ENCODE results near the gene AFF1.
A peak's percentile ranks its signal among the peaks of the same experiment; 100 is the strongest.

AFF1 gene

DNA sequence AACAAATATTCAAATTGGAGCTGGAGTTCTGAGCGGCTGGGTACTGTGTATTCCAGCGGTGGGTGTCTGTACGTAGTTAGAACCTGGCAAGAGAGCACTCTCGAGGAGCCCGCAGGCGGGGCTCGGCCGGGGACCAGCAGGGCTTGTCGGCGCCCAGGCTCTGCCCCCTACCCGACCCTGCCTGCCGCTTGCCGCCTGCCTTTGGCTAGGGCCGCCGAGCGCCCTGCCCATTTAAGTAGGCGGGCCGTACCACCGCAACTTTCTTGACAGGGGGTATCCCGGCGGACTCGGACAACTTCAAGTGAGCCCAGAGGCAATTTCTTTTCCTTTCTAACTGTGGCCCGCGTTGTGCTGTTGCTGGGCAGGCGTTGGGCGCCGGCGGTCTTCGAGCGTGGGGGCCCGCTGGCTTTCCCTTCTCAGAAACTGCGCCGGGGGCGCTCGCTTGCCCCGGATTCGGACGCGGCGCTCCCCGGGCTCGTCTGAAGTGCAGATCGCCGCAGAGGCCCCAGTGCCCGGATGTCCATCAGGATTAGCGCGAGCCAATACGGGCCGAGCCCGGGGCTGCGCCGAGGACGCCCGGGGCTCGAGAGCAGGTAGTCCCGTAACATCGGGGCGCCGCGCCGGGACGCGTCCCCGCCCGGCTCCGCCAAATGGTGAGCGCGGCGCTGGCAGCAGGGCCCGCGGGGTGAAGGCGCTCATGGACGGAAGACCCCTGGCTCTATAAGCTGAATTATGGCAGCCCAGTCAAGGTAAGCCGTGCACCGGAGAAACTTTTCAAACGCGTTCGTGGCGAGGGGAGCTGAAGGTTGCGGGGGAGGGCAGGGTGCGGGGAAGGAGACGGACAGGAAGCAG, 72.1 kb downstream of the AFF1 start:
- Histone ChIP-seq H2BK5ac (ENCODE audit: low read length) (peak overlapping the region; percentile 83), H2BK15ac (ENCODE audit: low read length) (peak overlapping the region; percentile 99), H3K79me1 (ENCODE audit: low read depth, low read length) (no peaks in the 10 kb centered on the region), H4K91ac (ENCODE audit: low read depth, low read length, poor library complexity) (peak overlapping the region; percentile 61), H3K36me3 (replicated peaks in 1 of 2; ENCODE audit: control insufficient read depth in 2 of 2, insufficient read depth in 2 of 2, low read length in 2 of 2) (no peaks in the 10 kb centered on the region), H3K9me3 (replicated peaks in 1 of 2; ENCODE audit: control insufficient read depth in 2 of 2, insufficient read depth in 1 of 2, low read depth in 1 of 2, low read length in 2 of 2) (no peaks in the 10 kb centered on the region), H3K27ac (replicated peaks; ENCODE audit: low read length) (peak overlapping the region; percentile 98), H3K4me1 (ENCODE audit: control insufficient read depth in 2 of 2, insufficient read depth in 1 of 2, low read depth in 1 of 2, low read length in 2 of 2) (peaks cover 20 to 21% of the 10 kb centered on the region in 2 donors), H3K14ac (ENCODE audit: low read length) (peak overlapping the region; percentile 96), H3K27me3 (ENCODE audit: control insufficient read depth in 3 of 3, insufficient read depth in 3 of 3, low read depth in 1 of 3, low read length in 3 of 3) (no peaks in the 10 kb centered on the region), H3K23ac (ENCODE audit: low read depth, low read length, poor library complexity) (peak overlapping the region; percentile 98), H2AK5ac (ENCODE audit: low read depth, low read length) (no peak overlapping the region), H2AFZ (ENCODE audit: low read length) (peak overlapping the region; percentile 97), H2BK12ac (ENCODE audit: low read length) (no peak overlapping the region), H3K4me3 (ENCODE audit: low read length in 2 of 2) (peak overlapping the region; percentile 69 to 96), H3K9ac (ENCODE audit: low read depth, low read length, poor library complexity) (peak overlapping the region; percentile 94), H2BK120ac (ENCODE audit: low read depth, low read length) (no peak overlapping the region), H3K18ac (ENCODE audit: low read length) (peak overlapping the region; percentile 99), H4K8ac (ENCODE audit: low read depth, low read length) (no peak overlapping the region), H3K4ac (ENCODE audit: low read length) (no peak overlapping the region), H3K4me2 (ENCODE audit: insufficient read depth, low read length, poor library complexity, severe bottlenecking) (peak overlapping the region; percentile 67)
- DNase-seq (ENCODE audit: low spot score), result peak; percentile 97
- WGBS, 2 donors (ENCODE audit: extremely low coverage in 2 of 2, insufficient read length in 2 of 2, insufficient replicate concordance in 1 of 2), result no CpG with 5 or more reads among the region's 82 CpGs

- peak overlapping the region; percentile 98 for H3K27ac ChIP-seq (replicated peaks; ENCODE audit: low read length)
- peaks cover 13 to 21% of the 10 kb centered on the region in 2 donors for H3K4me1 ChIP-seq (ENCODE audit: control insufficient read depth in 2 of 2, insufficient read depth in 1 of 2, low read depth in 1 of 2, low read length in 2 of 2)
- H2BK5ac ChIP-seq (ENCODE audit: low read length), result peak overlapping the region; percentile 83
- H3K9me3 ChIP-seq (replicated peaks in 1 of 2; ENCODE audit: control insufficient read depth in 2 of 2, insufficient read depth in 1 of 2, low read depth in 1 of 2, low read length in 2 of 2), result no peaks in the 10 kb centered on the region
- no peaks in the 10 kb centered on the region for H3K36me3 ChIP-seq (replicated peaks in 1 of 2; ENCODE audit: control insufficient read depth in 2 of 2, insufficient read depth in 2 of 2, low read length in 2 of 2)
- no peaks in the 10 kb centered on the region for H3K27me3 ChIP-seq (ENCODE audit: control insufficient read depth in 3 of 3, insufficient read depth in 3 of 3, low read depth in 1 of 3, low read length in 3 of 3)
- H2BK15ac ChIP-seq (ENCODE audit: low read length), result peak overlapping the region; percentile 99
- no peak overlapping the region for H4K8ac ChIP-seq (ENCODE audit: low read depth, low read length)
- H3K4me2 ChIP-seq (ENCODE audit: insufficient read depth, low read length, poor library complexity, severe bottlenecking), result peak overlapping the region; percentile 67
- H3K79me1 ChIP-seq (ENCODE audit: low read depth, low read length), result no peaks in the 10 kb centered on the region
- H4K91ac ChIP-seq (ENCODE audit: low read depth, low read length, poor library complexity), result peak overlapping the region; percentile 61
- peak overlapping the region; percentile 99 for H3K18ac ChIP-seq (ENCODE audit: low read length)
- H2AFZ ChIP-seq (ENCODE audit: low read length), result peak overlapping the region; percentile 97
- no peak overlapping the region for H2BK120ac ChIP-seq (ENCODE audit: low read depth, low read length)
- H3K4ac ChIP-seq (ENCODE audit: low read length), result no peak overlapping the region
- H3K23ac ChIP-seq (ENCODE audit: low read depth, low read length, poor library complexity), result peak overlapping the region; percentile 98
- H2BK12ac ChIP-seq (ENCODE audit: low read length), result no peak overlapping the region
- H3K9ac ChIP-seq (ENCODE audit: low read depth, low read length, poor library complexity), result peak overlapping the region; percentile 94
- WGBS, 2 donors (ENCODE audit: extremely low coverage in 2 of 2, insufficient read length in 2 of 2, insufficient replicate concordance in 1 of 2), result no CpG with 5 or more reads among the region's 22 CpGs
- H3K4me3 ChIP-seq (ENCODE audit: low read length in 2 of 2), result peak overlapping the region; percentile 69 to 96
- no peak overlapping the region for H3K14ac ChIP-seq (ENCODE audit: low read length)
- DNase-seq (ENCODE audit: low spot score), result peak; percentile 58
- no peak overlapping the region for H2AK5ac ChIP-seq (ENCODE audit: low read depth, low read length)
Measured at GRCh38 chr4:87007528-87008446, 73.0 kb downstream of the AFF1 start.

- Histone ChIP-seq H3K18ac (ENCODE audit: low read length) (no peak overlapping the region), H3K4me1 (ENCODE audit: control insufficient read depth in 2 of 2, insufficient read depth in 1 of 2, low read depth in 1 of 2, low read length in 2 of 2) (peaks cover 13 to 21% of the 10 kb centered on the region in 2 donors), H4K91ac (ENCODE audit: low read depth, low read length, poor library complexity) (no peak overlapping the region), H3K27me3 (ENCODE audit: control insufficient read depth in 3 of 3, insufficient read depth in 3 of 3, low read depth in 1 of 3, low read length in 3 of 3) (no peaks in the 10 kb centered on the region), H3K9ac (ENCODE audit: low read depth, low read length, poor library complexity) (no peak overlapping the region), H3K4me2 (ENCODE audit: insufficient read depth, low read length, poor library complexity, severe bottlenecking) (no peak overlapping the region), H3K79me1 (ENCODE audit: low read depth, low read length) (no peaks in the 10 kb centered on the region), H2BK5ac (ENCODE audit: low read length) (no peak overlapping the region), H4K8ac (ENCODE audit: low read depth, low read length) (no peak overlapping the region), H3K14ac (ENCODE audit: low read length) (no peak overlapping the region), H3K27ac (replicated peaks; ENCODE audit: low read length) (no peak overlapping the region), H2BK120ac (ENCODE audit: low read depth, low read length) (no peak overlapping the region), H2BK12ac (ENCODE audit: low read length) (no peak overlapping the region), H3K23ac (ENCODE audit: low read depth, low read length, poor library complexity) (no peak overlapping the region), H2BK15ac (ENCODE audit: low read length) (no peak overlapping the region), H2AK5ac (ENCODE audit: low read depth, low read length) (no peak overlapping the region), H2AFZ (ENCODE audit: low read length) (no peak overlapping the region), H3K4ac (ENCODE audit: low read length) (no peak overlapping the region), H3K36me3 (replicated peaks in 1 of 2; ENCODE audit: control insufficient read depth in 2 of 2, insufficient read depth in 2 of 2, low read length in 2 of 2) (no peaks in the 10 kb centered on the region), H3K9me3 (replicated peaks in 1 of 2; ENCODE audit: control insufficient read depth in 2 of 2, insufficient read depth in 1 of 2, low read depth in 1 of 2, low read length in 2 of 2) (no peaks in the 10 kb centered on the region), H3K4me3 (ENCODE audit: low read length in 2 of 2) (peak overlapping the region in 1 of 2 donors; percentile 3)
- no peak for DNase-seq (ENCODE audit: low spot score)
- WGBS, 2 donors (ENCODE audit: extremely low coverage in 2 of 2, insufficient read length in 2 of 2, insufficient replicate concordance in 1 of 2), result no CpG with 5 or more reads among the region's 2 CpGs
Measured at GRCh38 chr4:87009095-87009648, 74.4 kb downstream of the AFF1 start.
